Right hindlimb (tissue), 1 donor: ENCODE measurements around the gene GABRD.

Source experiments
- DNase-seq: peaks from one replicate; pipeline ENCODE4 v3.0.0-alpha.2; 2018

The GABRD gene

DNA sequence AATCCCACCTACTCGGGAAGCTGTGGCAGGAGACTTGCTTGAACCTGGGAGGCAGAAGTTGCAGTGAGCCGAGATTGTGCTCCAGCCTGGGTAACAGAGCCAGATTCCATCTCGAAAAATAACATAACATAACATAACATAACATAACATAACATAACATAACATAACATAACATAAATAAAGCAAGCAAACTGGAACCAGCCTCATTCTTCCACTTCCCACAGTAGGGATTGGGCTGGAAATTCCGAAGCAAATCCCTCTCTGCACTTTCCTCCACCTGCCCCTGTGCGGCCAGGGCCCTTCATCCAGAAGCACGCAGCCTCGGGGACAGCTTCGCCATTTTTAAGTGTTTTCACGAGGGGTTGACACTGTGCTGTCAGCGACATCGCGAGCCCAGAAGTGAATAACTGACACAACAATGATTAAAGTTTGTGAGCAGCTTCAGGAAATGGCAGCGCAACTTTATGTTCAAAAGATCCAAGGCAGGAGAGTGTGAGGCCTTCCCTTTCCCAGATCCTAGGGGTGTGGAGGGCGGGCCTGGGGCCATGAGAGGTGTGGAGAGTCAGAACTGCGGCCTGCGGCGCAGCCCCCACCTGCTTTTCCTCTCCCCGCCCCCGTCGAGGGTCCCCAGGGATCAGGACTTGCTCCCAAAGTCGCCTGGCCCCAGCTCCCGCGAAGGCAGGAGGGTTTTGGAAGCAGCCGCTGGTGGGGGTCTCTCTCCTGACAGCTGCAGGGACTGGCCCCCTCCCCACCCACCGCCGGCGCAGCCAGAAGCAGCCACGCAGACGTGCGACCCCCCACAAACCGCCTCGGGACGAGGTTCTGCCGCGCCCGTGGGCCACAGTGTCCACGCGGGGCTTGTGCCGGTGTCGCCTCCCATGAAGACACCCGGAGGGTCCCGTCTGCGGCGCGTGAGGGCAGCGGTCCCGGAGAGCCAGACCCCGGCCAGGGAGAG lies 651 bp upstream of the GABRD start:
- DNase-seq, result no peak

DNA sequence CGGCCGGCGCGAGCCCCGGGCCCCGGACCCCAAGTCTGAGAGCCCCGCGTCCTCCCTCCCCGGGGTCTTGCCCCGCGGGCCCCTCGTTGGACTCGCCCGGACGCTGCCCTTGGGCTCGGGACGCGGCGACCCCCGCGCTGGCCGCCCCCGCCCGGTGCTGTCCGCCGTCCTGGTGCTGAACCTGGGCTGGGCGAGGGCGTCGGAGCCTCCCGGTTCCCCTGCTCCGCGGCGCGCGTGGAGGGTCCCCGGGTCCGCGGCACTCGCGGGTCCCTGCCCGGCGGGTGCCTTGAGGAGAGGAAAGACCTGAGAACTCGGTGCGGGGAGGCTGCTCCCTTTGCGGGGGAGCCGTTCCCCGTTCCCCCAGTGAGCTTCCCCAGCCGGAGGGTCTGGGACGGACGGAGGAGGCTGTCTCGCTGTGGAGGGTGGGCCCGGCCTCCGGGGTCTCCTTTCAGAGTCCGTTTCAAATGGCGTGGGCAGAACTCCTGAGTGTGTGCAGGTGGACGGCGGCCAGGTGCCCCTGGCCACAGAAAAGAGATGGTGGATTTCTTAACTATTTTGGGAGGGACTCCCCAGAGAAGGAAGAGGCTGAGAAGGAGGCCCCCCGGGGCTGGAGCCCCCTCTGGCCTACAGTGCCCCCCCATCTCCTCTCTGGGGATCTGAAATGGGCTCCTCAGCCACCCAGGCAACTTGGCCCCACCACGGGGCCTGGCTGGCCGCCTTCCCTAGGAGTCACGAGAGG lies 595 bp downstream of the GABRD start:
- peak; percentile 48 for DNase-seq

DNA sequence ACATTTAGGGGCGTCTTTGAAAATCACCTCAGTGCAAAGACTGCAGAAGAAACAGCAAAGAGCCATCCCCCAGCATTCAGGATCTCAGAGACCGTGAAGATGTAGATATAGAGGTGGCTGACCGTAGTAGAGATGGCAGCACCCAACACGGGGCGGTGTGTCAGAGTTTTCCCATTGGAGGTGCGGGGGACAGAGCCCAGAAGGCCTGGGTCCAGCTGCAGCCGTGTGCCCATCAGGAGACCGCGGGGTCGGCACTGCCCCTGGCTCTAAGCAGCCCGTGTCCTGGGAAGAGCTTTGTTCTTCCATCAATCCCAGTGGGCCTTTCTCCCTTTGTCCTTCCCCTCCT lies 1.1 kb downstream of the GABRD start:
- no peak for DNase-seq

DNA sequence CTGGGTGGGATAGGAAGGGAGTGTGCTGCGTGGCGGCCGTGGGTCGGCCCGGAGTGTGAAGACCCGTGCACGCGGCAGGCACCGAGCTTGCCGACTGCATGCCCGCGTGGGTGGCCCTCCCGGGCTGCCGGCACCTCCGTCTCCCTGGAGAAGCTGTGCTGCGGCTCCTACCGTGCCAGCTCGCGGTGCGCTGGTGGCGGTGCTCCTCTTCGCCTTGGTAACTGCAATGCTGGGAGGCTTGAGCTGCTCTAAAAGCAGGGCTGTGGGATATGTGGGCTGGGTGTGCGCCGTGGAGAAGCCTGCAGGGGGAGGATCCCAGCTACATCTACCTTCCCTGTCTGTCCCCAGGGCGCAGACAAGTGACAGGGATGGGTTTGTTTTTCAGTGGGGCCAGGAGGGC lies 2.4 kb downstream of the GABRD start:
- DNase-seq, result no peak

DNA sequence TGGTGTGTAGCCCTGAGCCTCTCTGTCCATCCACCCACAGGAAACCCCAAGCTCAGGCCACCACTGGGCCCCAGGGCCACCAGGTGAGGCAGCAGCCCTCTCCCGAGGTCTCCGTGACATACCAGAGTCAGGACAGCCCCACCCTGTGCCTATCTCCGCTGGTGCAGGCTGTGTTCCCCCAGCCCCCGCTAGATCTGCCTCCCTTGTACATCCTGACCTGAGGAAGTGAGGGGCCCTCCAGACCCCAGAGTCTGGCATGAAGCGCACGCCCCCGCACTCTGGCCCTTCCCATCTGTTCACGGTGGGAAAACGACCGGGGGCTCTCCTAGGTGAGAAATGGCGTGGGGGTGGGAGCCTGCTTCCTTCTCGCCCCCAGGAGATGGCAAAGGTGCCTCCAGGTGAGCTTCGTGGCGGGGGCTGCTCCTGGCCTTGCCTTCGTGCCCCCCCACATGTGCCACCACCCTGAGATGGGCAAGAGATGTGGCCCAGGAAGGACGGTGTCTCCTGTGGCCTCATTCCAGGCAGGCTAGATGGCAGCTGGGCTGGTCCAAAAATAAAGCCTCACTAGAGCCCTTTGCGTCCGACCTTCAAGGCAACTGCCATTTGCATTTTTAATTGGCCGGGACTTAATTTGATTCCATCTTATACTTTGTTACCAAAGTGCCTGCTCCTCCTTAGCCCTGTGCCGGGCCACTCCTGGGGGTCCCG lies 3.1 kb downstream of the GABRD start:
- DNase-seq, result no peak

DNA sequence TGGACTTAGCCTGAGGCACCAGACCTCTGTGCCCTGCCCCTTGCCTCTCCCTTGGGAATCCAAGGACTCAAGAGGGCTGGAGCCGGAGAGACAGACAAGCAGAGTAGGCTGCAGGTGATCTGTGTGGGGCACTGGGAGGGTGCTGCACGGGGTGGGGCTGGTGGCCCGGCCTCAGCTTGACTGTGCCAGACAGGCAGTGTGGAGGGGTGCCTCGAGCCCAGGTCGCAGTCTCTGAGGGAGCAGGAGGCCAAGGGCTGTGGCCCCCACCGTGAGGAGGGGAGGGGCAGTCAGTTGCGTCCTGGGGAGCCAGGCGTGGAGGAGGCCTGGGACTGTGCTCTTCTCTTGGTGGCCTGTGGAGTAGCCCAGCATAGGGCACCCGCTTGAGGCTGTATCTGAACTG lies 4.0 kb downstream of the GABRD start:
- no peak for DNase-seq

DNA sequence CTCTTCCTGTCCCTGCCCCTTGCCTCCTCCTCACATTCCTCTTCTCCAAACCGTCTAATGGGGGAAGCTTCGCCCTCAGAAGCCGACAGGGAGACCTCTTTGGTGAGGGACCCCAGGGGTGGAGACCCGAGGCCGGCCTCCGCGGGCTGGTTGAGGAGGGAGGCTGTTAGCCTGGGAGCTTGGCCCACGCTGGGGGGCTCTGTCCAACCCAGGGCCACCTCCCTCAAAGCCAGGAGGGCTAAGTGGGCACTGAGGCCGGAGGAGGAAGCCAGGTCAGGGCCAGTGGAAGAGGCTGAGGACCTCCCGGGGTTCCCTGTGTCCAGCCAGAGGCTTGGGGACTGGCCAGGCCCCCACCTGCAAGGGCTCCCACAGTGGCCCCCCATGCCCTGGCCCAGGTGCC lies 5.3 kb downstream of the GABRD start:
- DNase-seq, result no peak

DNA sequence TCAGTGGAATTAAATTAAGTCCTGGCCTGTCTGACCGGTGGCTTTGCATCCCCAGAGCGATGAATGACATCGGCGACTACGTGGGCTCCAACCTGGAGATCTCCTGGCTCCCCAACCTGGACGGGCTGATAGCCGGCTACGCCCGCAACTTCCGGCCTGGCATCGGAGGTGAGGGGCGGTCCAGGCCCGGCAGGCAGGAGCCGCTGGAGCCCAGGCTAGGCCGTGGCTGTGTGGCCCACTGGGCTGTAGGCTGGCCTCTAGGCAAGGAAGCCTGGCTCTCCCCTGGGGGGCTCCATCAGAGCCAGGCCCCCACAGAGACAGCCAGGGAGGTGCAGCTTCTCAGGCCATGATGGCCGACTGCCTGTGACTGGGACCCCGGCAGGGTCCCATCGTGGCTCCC lies 5.7 kb downstream of the GABRD start:
- DNase-seq, result no peak

DNA sequence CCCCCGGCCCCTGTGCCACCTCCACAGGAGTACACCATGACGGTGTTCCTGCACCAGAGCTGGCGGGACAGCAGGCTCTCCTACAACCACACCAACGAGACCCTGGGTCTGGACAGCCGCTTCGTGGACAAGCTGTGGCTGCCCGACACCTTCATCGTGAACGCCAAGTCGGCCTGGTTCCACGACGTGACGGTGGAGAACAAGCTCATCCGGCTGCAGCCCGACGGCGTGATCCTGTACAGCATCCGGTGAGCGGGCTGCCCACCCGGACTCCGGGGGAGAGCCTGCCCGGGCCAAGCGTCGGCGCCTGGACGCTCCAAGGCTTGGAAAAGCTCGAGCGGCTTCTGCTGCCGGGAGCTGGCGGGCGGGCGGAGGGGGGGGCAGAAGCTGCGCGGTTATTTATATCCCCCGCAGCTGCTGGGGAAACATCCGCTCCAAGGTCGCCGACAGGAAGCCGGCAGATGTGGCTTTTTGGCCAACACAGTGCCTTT lies 6.4 kb downstream of the GABRD start:
- peak; percentile 73 for DNase-seq

DNA sequence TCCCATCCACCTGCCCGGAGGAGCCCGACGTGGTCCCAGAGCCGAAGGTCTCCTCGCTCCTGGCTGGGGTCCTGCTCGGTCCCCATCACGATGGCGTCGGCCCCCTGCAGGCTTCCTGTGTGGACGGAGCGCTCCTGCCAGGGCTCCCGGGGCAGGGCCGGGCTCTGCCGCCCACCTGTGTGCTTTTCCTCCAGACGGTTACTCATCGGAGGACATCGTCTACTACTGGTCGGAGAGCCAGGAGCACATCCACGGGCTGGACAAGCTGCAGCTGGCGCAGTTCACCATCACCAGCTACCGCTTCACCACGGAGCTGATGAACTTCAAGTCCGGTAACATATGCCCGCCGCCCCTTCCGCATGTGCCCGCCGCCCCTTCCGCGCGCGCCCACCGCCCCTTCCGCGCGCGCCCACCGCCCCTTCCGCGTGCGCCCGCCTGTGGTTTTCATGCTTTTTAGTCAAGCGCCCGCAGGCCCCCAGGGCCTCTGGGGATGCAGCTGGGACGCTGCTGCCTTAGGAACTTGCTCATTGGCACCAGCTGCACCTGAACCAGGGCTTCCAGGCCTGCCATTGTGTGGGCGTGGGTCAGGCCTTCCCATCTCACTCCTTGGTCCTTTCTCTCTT lies 8.9 kb downstream of the GABRD start:
- DNase-seq, result no peak

DNA sequence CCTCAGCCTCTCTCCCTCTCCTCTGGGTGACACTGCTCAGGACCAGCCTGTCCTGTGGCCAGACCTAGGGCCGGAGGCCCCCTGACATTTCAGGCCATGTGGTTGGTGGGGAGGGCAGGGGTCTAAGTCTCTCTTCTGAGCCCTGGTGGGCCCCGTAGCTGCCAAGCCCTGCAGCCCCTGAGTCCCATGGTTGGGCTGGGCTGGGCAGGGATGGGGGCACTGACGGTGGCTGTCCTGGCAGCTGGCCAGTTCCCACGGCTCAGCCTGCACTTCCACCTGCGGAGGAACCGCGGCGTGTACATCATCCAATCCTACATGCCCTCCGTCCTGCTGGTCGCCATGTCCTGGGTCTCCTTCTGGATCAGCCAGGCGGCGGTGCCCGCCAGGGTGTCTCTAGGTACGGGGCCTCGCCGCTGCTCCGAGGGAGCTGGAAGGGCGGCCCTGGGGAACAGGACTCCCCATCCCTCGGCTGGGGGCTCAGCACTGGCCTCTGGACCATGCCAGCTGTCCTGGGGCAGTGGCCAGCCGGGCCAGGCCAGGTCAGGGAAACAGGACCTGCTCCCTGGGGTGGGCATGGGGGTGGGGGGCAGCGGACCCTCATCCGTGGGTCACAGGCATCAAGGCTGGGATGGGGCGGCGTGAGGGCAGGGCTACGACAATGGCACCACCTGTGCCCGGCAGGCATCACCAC lies 9.9 kb downstream of the GABRD start:
- DNase-seq, result no peak

DNA sequence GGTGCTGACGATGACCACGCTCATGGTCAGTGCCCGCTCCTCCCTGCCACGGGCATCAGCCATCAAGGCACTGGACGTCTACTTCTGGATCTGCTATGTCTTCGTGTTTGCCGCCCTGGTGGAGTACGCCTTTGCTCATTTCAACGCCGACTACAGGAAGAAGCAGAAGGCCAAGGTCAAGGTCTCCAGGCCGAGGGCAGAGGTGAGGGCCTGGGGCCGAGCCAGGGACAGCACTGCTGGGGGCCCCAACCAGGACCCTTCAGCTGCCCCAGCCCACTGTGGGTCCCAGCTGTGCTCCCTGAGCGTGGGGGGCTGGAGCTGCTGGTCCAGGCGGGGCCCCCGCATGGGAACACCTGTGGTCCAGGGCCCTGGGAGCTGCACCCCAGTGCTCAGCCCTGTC lies 10.4 kb downstream of the GABRD start:
- DNase-seq, result no peak

DNA sequence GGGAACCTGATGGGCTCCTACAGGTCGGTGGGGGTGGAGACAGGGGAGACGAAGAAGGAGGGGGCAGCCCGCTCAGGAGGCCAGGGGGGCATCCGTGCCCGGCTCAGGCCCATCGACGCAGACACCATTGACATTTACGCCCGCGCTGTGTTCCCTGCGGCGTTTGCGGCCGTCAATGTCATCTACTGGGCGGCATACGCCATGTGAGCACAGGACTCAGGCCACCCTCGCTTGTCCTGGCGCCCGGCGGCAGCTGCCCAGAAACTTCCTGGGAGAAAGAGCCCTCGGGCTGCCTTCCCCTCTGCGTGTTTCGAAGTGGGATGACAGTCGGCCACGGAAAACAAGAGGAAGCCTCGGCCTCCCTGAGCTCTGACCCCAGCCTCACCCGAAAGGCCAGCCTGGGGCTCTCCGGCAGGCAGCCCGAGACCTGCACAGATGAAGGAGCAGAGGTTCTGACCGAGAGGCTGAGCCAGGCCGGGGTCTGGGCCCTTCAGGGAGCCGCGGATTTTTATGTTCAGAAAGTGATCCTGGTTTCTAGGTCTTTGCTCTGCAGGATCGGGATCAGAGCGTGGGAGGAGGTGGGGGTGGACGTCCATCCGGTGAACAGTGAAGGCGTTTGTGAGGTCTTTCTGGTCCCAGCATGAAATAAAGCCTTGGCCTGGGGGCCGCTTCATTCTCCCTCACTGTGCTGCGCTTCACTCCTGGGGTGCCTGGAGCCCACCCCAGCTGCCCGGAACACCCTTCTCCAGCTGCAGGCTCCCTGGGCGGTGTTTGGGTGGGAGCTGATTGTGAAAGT lies 11.1 kb downstream of the GABRD start:
- no peak for DNase-seq

DNA sequence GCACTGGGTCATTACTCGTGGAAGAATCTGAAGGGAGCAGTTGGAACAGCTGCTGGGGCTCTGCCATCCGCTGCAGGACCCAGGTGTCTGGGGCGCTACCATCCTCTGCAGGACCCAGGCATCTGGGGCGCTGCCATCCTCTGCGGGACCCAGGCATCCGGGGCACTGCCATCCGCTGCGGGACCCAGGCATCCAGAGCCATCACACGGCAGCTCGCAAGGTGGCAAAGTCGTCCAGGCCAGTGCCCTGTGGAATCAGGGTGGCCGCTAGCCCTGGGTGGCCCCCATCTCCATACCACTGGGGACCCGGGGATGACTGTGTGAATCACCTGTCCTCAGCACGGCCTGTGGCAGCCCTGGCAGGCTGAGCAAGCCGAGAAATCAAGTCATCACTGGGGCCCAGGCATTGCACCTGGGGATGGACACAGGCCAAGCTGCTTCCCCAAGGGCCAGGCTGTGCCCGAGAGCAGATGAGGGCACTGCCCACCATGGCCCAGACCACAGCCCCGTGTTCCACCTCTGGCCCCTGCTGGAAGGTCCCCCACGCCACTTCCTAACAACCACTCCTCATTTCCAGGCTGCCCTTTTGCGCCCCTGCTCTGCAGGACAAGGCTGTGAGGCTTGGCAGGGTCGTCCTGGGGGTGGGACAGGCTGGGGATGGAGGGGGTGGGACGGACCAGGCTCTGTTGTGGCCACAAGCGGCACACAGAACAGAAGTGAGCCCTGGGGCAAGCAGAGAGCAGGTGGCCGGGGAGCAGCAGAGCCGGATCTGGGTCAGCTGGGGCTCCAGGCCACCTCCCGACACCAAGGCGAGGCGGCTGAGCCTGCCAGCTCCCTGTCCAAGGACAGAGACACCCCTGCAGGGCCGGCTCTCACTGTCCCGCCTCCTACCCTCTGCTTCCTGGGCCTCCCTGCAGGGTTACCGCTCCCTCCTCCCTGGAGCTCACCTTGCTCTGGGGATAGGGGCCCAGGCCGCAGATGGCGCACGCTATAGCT lies 12.7 kb downstream of the GABRD start:
- DNase-seq, result no peak

DNA sequence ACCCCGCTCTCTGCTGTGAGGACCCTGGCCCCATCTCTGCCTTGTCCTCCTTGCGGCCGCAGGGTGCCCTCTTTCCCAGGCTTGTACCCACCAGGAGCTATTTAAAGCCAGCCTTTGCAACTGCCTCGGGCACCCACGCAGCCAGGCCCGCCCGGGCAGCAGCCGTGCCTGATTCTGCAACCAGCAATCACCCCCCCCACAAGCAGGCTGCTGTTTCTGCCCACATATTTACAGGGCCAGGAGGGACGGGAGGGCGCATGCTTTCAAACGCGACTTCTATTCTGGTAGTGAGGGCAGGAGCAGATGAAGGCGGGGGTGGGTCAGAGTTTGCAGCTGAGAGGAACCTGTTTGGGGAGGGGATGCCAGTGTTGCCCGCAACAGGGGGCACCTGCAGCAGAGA lies 13.6 kb downstream of the GABRD start:
- no peak for DNase-seq

DNA sequence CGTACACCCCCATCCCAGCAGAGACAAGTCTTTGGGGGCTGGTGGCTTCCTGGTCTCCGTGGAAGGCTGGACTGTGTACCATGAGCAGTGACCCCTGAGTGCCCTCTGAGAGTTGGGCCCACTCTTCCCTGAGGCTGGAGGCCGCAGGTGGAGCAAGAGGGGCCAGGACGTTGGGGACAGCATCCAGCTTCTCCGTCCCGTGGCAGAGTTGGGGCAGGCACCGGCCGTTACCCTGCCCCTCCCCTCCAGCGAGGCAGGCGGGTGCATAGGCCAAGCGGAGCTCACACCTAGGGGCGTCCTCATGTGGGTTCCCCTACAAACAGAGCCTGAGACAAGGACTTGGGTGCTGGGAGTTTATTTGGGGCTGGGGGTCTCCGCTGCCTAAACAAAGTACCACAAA lies 14.0 kb downstream of the GABRD start:
- no peak for DNase-seq

DNA sequence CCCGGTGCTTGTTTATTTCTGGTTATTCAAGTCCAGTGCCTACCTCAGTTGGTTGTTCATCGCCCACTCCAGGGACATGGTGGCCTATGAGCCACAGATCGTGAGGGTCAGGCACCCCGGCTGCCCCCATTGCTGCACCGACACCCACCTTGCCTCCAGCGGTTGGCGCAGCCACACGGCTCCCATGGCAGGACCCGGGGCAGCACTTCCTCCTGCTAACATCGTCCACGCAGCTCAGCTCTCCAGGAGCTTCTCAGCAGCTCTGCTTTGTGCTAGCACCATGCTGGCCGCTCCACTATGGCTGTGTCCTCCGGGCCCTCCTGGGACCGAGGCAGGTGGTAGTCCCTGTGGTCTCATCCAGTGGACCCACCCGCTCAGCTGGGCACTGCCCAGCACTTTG lies 17.1 kb downstream of the GABRD start:
- DNase-seq, result no peak

DNA sequence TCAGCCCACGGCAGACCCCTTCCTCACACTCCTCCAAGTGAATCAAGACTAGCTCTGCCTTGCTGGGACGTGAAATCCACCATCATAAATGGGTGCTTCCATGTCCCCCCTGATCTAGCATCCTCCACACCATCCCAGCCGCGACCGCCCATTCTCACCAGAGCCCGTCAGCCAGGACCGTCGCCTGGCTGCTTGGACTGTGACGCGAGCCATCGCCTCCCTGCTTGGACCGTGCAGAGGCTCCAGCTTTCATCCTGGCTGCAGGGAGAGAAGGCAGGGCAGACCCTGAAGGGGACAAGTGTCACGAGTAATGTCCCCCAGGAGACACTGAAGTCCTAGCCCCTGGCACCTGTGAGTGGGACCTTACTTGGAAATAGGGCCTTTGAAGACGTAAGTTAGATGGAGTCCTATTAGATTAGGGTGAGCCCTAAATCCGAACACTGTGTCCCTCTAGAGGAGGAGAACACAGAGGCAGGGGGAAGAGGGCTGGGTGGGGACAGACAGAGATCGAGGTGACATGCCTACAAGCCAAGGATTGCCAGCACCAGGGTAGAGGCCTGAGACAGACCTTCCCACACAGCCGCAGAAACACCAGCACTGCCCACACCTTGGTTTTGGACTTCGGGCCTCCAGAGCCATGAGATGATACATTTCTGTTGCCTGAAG lies 18.3 kb downstream of the GABRD start:
- DNase-seq, result no peak

DNA sequence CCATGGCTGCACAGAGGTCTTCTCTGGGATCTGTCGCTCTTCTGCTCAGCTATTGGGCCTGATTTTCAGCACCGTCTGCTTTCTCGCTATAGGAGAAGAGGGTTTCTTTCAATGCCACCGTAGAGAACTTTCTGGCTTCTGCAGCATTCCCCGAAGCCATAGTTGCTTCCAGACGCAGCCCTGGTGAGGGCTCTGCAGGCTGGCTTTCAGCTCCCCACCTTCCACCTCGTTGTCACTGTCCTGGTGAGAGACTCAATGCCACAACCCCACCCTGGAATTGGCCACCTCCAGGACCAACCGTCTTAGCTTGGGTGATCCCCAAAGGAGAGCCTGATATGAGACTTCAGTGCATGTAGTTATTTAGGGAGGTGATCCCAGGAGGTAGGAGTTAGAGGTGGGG lies 19.1 kb downstream of the GABRD start:
- DNase-seq, result no peak

DNA sequence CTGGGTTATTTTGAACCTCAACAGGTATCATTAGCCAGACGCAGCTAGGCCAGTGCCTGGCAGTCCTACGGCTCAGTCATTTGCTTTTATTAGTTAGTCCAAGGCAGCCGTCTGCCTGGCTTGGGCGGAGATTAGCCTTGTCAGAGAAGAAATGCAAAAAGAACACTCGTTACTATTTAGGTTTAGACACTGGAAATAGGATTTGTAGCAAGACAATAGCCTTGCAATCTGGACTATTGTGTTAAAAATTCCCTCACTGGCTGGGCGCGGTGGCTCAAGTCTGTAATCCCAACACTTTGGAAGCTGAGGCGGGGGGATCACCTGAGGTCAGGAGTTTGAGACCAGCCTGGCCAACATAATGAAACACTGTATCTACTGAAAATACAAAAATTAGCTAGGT lies 20.1 kb downstream of the GABRD start:
- no peak for DNase-seq
